CD14-positive monocyte (primary cell): ENCODE measurements around the gene ZC3H6. TPM values are rescaled to one million over a fixed set of nuclear protein-coding genes. Genes with fewer than 3 reads are reported as not detected.

Experiments used
- DNase-seq, 3 donors: peaks; one replicate each; pipeline ENCODE4 v3.0.0-alpha.2; 2011 to 2022
- H2AFZ ChIP-seq: 2 replicates; pipeline ENCODE4 v1.6.0; 2012; ENCODE audit warnings: mild to moderate bottlenecking, low read depth, low read length, inconsistent platforms; ENCODE audit not compliant: insufficient read depth, poor library complexity, severe bottlenecking
- H3K27ac ChIP-seq, 2 donors: 1 replicate in 1 of 2; 2 replicates in 1 of 2; pipeline ENCODE4 v1.5.1; 2012 to 2013; ENCODE audit warnings: low read length in 2 of 2, control low read depth in 1 of 2, inconsistent platforms in 1 of 2, low read depth in 1 of 2, mild to moderate bottlenecking in 1 of 2
- H3K27me3 ChIP-seq, 2 donors: one replicate each; pipeline versions ENCODE4 v1.6.0 to v1.6.1; 2011 to 2013; ENCODE audit warnings: low read length in 2 of 2; ENCODE audit not compliant: control insufficient read depth in 2 of 2, insufficient read depth in 2 of 2
- H3K36me3 ChIP-seq, 2 donors: replicated peaks in 1 of 2; 1 replicate in 1 of 2; 2 replicates in 1 of 2; pipeline versions ENCODE4 v1.5.1 to v1.6.1; 2012 to 2013; ENCODE audit warnings: low read length in 2 of 2, control low read depth in 1 of 2, inconsistent platforms in 1 of 2, mild to moderate bottlenecking in 1 of 2; ENCODE audit not compliant: insufficient read depth in 2 of 2, control insufficient read depth in 1 of 2
- H3K4me1 ChIP-seq, 2 donors: 1 replicate in 1 of 2; 2 replicates in 1 of 2; pipeline versions ENCODE4 v1.5.1 to v1.6.1; 2012 to 2013; ENCODE audit warnings: low read length in 2 of 2, control low read depth in 1 of 2, inconsistent platforms in 1 of 2, mild to moderate bottlenecking in 1 of 2, moderate library complexity in 1 of 2; ENCODE audit not compliant: insufficient read depth in 2 of 2, control insufficient read depth in 1 of 2
- H3K4me2 ChIP-seq: replicated peaks from 2 replicates; pipeline ENCODE3; 2012; ENCODE audit warnings: low read length, moderate library complexity, mild to moderate bottlenecking; ENCODE audit not compliant: poor library complexity, severe bottlenecking; ENCODE audit errors: extremely low read depth
- H3K4me3 ChIP-seq, 3 experiments: fragments of 200-600 bp in 1 of 3; sonication (generic) in 1 of 3; replicated peaks in 1 of 3; 1 replicate in 2 of 3; 2 replicates in 1 of 3; pipeline ENCODE4 v1.5.1; 2011 to 2013; ENCODE audit warnings: low read length in 3 of 3, mild to moderate bottlenecking in 3 of 3, control low read depth in 2 of 3, low read depth in 2 of 3, inconsistent platforms in 1 of 3, moderate library complexity in 1 of 3
- H3K79me2 ChIP-seq: 2 replicates; pipeline ENCODE4 v1.6.0; 2012; ENCODE audit warnings: mild to moderate bottlenecking, control low read depth, inconsistent platforms, low read length, moderate library complexity; ENCODE audit not compliant: insufficient read depth
- H3K9ac ChIP-seq: 2 replicates; pipeline ENCODE4 v1.6.0; 2017; ENCODE audit warnings: low read length, mild to moderate bottlenecking; ENCODE audit not compliant: insufficient read depth, poor library complexity, severe bottlenecking
- H3K9me3 ChIP-seq, 2 donors: replicated peaks in 1 of 2; 1 replicate in 1 of 2; 2 replicates in 1 of 2; pipeline versions ENCODE4 v1.5.1 to v1.6.1; 2012 to 2013; ENCODE audit warnings: low read length in 2 of 2, control low read depth in 1 of 2; ENCODE audit not compliant: control insufficient read depth in 1 of 2, insufficient read depth in 1 of 2
- H4K20me1 ChIP-seq: 2 replicates; pipeline ENCODE4 v1.6.0; 2012; ENCODE audit warnings: mild to moderate bottlenecking, low read length, control low read depth, moderate library complexity; ENCODE audit not compliant: insufficient read depth
- H3K27ac Mint-ChIP-seq, 7 donors: one replicate each; pipeline ENCODE4 v1.8.0; 2020; ENCODE audit warnings: mild to moderate bottlenecking in 7 of 7, mixed read lengths in 7 of 7, moderate library complexity in 6 of 7, inconsistent platforms in 2 of 7
- H3K27me3 Mint-ChIP-seq, 3 donors: one replicate each; pipeline ENCODE4 v1.8.0; 2021 to 2022; ENCODE audit warnings: low read depth in 3 of 3, mild to moderate bottlenecking in 3 of 3, mixed read lengths in 3 of 3, moderate library complexity in 3 of 3, inconsistent platforms in 1 of 3
- H3K36me3 Mint-ChIP-seq, 2 donors: one replicate each; pipeline ENCODE4 v1.8.0; 2020; ENCODE audit warnings: mixed read lengths in 2 of 2, inconsistent platforms in 1 of 2, mild to moderate bottlenecking in 1 of 2
- H3K4me1 Mint-ChIP-seq: one replicate; pipeline ENCODE4 v1.8.0; 2020; ENCODE audit warnings: mild to moderate bottlenecking, mixed read lengths
- H3K4me3 Mint-ChIP-seq, 2 donors: one replicate each; pipeline ENCODE4 v1.8.0; 2020; ENCODE audit warnings: mild to moderate bottlenecking in 2 of 2, mixed read lengths in 2 of 2, moderate library complexity in 1 of 2
- H3K9me3 Mint-ChIP-seq, 7 donors: one replicate each; pipeline ENCODE4 v1.8.0; 2020 to 2022; ENCODE audit warnings: mixed read lengths in 7 of 7, mild to moderate bottlenecking in 6 of 7, moderate library complexity in 6 of 7, inconsistent platforms in 2 of 7
- CTCF ChIP-seq: fragments of 200-600 bp; IDR thresholded peaks from one replicate; pipeline ENCODE4 v1.8.0; 2022; ENCODE audit warnings: antibody characterized with exemption, mild to moderate bottlenecking
- whole genome bisulfite sequencing: methylation state at CpG from one replicate; pipeline ENCODE4 v1.1.5; 2013; ENCODE audit warnings: missing lambda C conversion rate; ENCODE audit not compliant: insufficient coverage; 5-methylcytosine and 5-hydroxymethylcytosine counted together
- intact Hi-C, 2 donors: fragments of 100-400 bp; cut with micrococcal nuclease; formaldehyde crosslinking; loops; one replicate each; pipeline versions ENCODE4 v1.15.0 to v1.15.1; 2023
- polyA minus RNA-seq: library from RNA; depleted of rRNA, polyadenylated mRNA; stranded (reverse); fragments of >200 nt; gene quantifications from 2 replicates; pipeline ENCODE4 v1.2.3, GENCODE V29; 2012
- polyA plus RNA-seq, 3 donors: library from polyadenylated mRNA; depleted of rRNA in 1 of 3; unstranded in 2 of 3; stranded (reverse) in 1 of 3; fragments of 300-500 nt in 2 of 3; fragments of >200 nt in 1 of 3; fragmentation: Illumina TruSeq in 2 of 3; gene quantifications; 1 replicate in 2 of 3; 2 replicates in 1 of 3; pipeline ENCODE4 v1.2.3, GENCODE V29; 2012 to 2021
- total RNA-seq, 12 experiments: library from RNA in 1 of 12; stranded (reverse) in 1 of 12; fragments of 120-200 nt in 1 of 12; gene quantifications; one replicate each; pipeline ENCODE4 v1.2.4 and lab custom pipeline; 2013 to 2026; ENCODE audit warnings: mixed read lengths in 6 of 12, inconsistent platforms in 1 of 12

ZC3H6 gene
- total RNA-seq (2013), result 9.5 TPM
- polyA plus RNA-seq (1 to 10 TPM; 2.1 to 2.5 (median 2.4) TPM), polyA minus RNA-seq (2.6 and 4.8 TPM in 2 replicates), total RNA-seq (lab: John Stamatoyannopoulos, UW) (6.5 to 22.5 (median 17.7) reads per million in 11 experiments)

- Histone ChIP-seq H3K36me3 (no peaks in the 10 kb centered on the region), H3K9me3 (no peaks in the 10 kb centered on the region), H3K79me2 (peaks cover 22% of the 10 kb centered on the region), H4K20me1 (no peaks in the 10 kb centered on the region), H3K27ac (peak within 1 kb of the TSS; percentile 98 to 99), H3K4me2 (peak within 1 kb of the TSS; percentile 80), H3K27me3 (no peaks in the 10 kb centered on the region), H3K9ac (peak within 1 kb of the TSS; percentile 100), H3K4me1 (peaks cover 3 to 12% of the 10 kb centered on the region in 2 donors), H3K4me3 (peak within 1 kb of the TSS; percentile 81 to 93 (median 83)), H2AFZ (peak within 1 kb of the TSS; percentile 82)
- Mint-ChIP-seq H3K9me3 (no peaks in the 10 kb centered on the region), H3K27me3 (no peaks in the 10 kb centered on the region), H3K4me1 (peaks cover 3% of the 10 kb centered on the region), H3K36me3 (peaks cover 2% of the 10 kb centered on the region in 2 donors), H3K4me3 (peak within 1 kb of the TSS; percentile 84 to 90), H3K27ac (peak within 1 kb of the TSS; percentile 95 to 98 (median 97))
- DNase-seq, result peak; percentile 98 to 99 (median 99)
- no peak for TF ChIP-seq CTCF
- WGBS, result under 1% methylated on average over 59 of the region's 60 CpGs
- intact Hi-C loops, result loop anchor here in 1 of 2 donors (10.0 kb wide), 1 partner anchor 221 kb away; the partner anchor contains the start of gene TMEM87B
Measured at GRCh38 chr2:112275311-112275886, at the start of gene ZC3H6. Gene ZC3H6, plus strand, starts transcription at chr2:112275597. Its CDS starts 398 bp downstream, at chr2:112275995.

GRCh38 chr2:112229348-112229747 is 46.0 kb upstream of the ZC3H6 start:
- H2AFZ ChIP-seq, result no peak overlapping the region
- TF ChIP-seq CTCF, result no peak
- H3K27ac Mint-ChIP-seq, result peak overlapping the region in 1 of 7 donors; percentile 5
- no peak overlapping the region for H3K4me3 Mint-ChIP-seq
- H3K79me2 ChIP-seq, result no peaks in the 10 kb centered on the region
- H3K36me3 Mint-ChIP-seq, result peaks cover 33 to 51% of the 10 kb centered on the region in 2 donors
- no peaks in the 10 kb centered on the region for H4K20me1 ChIP-seq
- H3K4me2 ChIP-seq, result no peak overlapping the region
- no peaks in the 10 kb centered on the region for H3K4me1 Mint-ChIP-seq
- H3K9me3 ChIP-seq, result no peaks in the 10 kb centered on the region
- H3K4me3 ChIP-seq, result no peak overlapping the region
- H3K27me3 ChIP-seq, result no peaks in the 10 kb centered on the region
- no peaks in the 10 kb centered on the region for H3K27me3 Mint-ChIP-seq
- H3K4me1 ChIP-seq, result no peaks in the 10 kb centered on the region
- intact Hi-C loops, result no loop called here
- H3K9ac ChIP-seq, result no peak overlapping the region
- DNase-seq, result no peak
- peaks cover 0 to 2% (median 0%) of the 10 kb centered on the region in 7 donors for H3K9me3 Mint-ChIP-seq
- H3K36me3 ChIP-seq, result peaks cover 19 to 65% of the 10 kb centered on the region in 2 donors
- H3K27ac ChIP-seq, result no peak overlapping the region
